HEK293 (cell line): ENCODE data around the gene UCK1.
"Not testable (repeated sequence)": the region's sequence is repeated elsewhere in the genome, so short reads cannot be mapped to it uniquely, and the experiment has no call there.

Source experiments
- CTCF ChIA-PET: fragments of 350-600 bp; formaldehyde crosslinking; extraction: SDS; loops from one replicate; lab custom pipeline; 2021; ENCODE audit warnings: antibody characterized with exemption; lab: Yijun Ruan, JAX
- POLR2A ChIA-PET: fragments of 300-600 bp; formaldehyde crosslinking; extraction: SDS; loops from one replicate; lab custom pipeline; 2020; ENCODE audit warnings: antibody characterized with exemption, inconsistent platforms; lab: Yijun Ruan, JAX
- H3K27ac ChIP-seq: fragments of 200-500 bp; sonication (Bioruptor generic); 2 replicates; pipeline ENCODE4 v1.5.1; 2014; ENCODE audit warnings: low read depth, low read length, control low read depth, inconsistent platforms; ENCODE audit errors: extremely low read depth
- H3K36me3 ChIP-seq, 2 experiments: fragments of 200-500 bp in 1 of 2; sonication (Bioruptor generic) in 1 of 2; 1 replicate in 1 of 2; 2 replicates in 1 of 2; pipeline ENCODE4 v1.5.1; 2014 to 2017; ENCODE audit warnings: inconsistent platforms in 2 of 2, low read length in 2 of 2; ENCODE audit not compliant: control insufficient read depth in 2 of 2, insufficient read depth in 1 of 2
- H3K4me1 ChIP-seq: fragments of 200-500 bp; sonication (Bioruptor generic); 2 replicates; pipeline ENCODE4 v1.5.1; 2014; ENCODE audit warnings: mild to moderate bottlenecking, low read length, inconsistent platforms; ENCODE audit not compliant: control insufficient read depth, insufficient read depth
- H3K4me3 ChIP-seq: 2 replicates; pipeline ENCODE4 v1.5.1; 2011; ENCODE audit warnings: low read depth, mild to moderate bottlenecking, control low read depth, low read length, moderate library complexity
- H3K9me3 ChIP-seq: fragments of 200-500 bp; sonication (Bioruptor generic); 2 replicates; pipeline ENCODE4 v1.5.1; 2014; ENCODE audit warnings: low read depth, low read length, inconsistent platforms; ENCODE audit not compliant: control insufficient read depth, insufficient read depth
- KLF1 ChIP-seq: fragments of 450-650 bp; formaldehyde crosslinking; IDR thresholded peaks from 2 replicates; pipeline ENCODE4 v1.5.1; 2016; ENCODE audit warnings: missing biosample characterization, missing genetic modification characterization
- PRDM10 ChIP-seq: fragments of 450-650 bp; formaldehyde crosslinking; IDR thresholded peaks from 2 replicates; pipeline ENCODE4 v1.5.1; 2016; ENCODE audit warnings: missing biosample characterization, missing genetic modification characterization
- SP2 ChIP-seq: fragments of 450-650 bp; formaldehyde crosslinking; IDR thresholded peaks from 2 replicates; pipeline ENCODE4 v1.5.1; 2016; ENCODE audit warnings: missing biosample characterization, missing genetic modification characterization
- ZFP41 ChIP-seq: fragments of 450-650 bp; formaldehyde crosslinking; IDR thresholded peaks from 2 replicates; pipeline ENCODE4 v1.5.1; 2016; ENCODE audit warnings: missing biosample characterization, missing genetic modification characterization, borderline replicate concordance
- ZNF121 ChIP-seq: fragments of 450-650 bp; formaldehyde crosslinking; IDR thresholded peaks from 2 replicates; pipeline ENCODE4 v1.5.1; 2016; ENCODE audit warnings: missing biosample characterization, missing genetic modification characterization
- ZNF138 ChIP-seq: fragments of 450-650 bp; formaldehyde crosslinking; IDR thresholded peaks from 2 replicates; pipeline ENCODE4 v1.5.1; 2016; ENCODE audit warnings: missing biosample characterization, missing genetic modification characterization, borderline replicate concordance
- ZNF140 ChIP-seq: fragments of 450-650 bp; formaldehyde crosslinking; IDR thresholded peaks from 2 replicates; pipeline ENCODE4 v1.5.1; 2016; ENCODE audit warnings: missing biosample characterization, missing genetic modification characterization
- ZNF174 ChIP-seq: fragments of 450-650 bp; formaldehyde crosslinking; IDR thresholded peaks from 2 replicates; pipeline ENCODE4 v1.5.0; 2017; ENCODE audit warnings: missing biosample characterization, mild to moderate bottlenecking, missing genetic modification characterization
- ZNF335 ChIP-seq: fragments of 450-650 bp; formaldehyde crosslinking; conservative IDR thresholded peaks from 2 replicates; pipeline ENCODE4 v1.5.1; 2016; ENCODE audit warnings: missing biosample characterization, missing genetic modification characterization
- ZNF473 ChIP-seq: fragments of 450-650 bp; formaldehyde crosslinking; IDR thresholded peaks from 2 replicates; pipeline ENCODE4 v1.5.1; 2017; ENCODE audit warnings: missing biosample characterization, missing genetic modification characterization
- ZNF585B ChIP-seq: fragments of 450-650 bp; formaldehyde crosslinking; IDR thresholded peaks from 2 replicates; pipeline ENCODE4 v1.5.1; 2016; ENCODE audit warnings: missing biosample characterization, missing genetic modification characterization
- ZSCAN16 ChIP-seq: fragments of 450-650 bp; formaldehyde crosslinking; IDR thresholded peaks from 2 replicates; pipeline ENCODE4 v1.5.1; 2016; ENCODE audit warnings: missing biosample characterization, missing genetic modification characterization

The UCK1 gene

GRCh38 chr9:131554087-131554842, 23.2 kb upstream of the UCK1 start:
- ChIA-PET CTCF (interaction anchor here (0.6 kb wide), 2 partner anchors 25 to 80 kb away, joined by 3 read pairs; no protein-coding TSS in a partner anchor), POLR2A (no interaction called here)
- H3K4me1 ChIP-seq: no peaks in the 10 kb centered on the region
- no peak overlapping the region for H3K4me3 ChIP-seq
- no peaks in the 10 kb centered on the region for H3K36me3 ChIP-seq
- H3K9me3 ChIP-seq: no peaks in the 10 kb centered on the region
- TF ChIP-seq ZNF138 (no peak), KLF1 (tag by site-specific recombination) (peak; percentile 14; the same call in 1 of the 2 replicates), SP2 (tag by site-specific recombination) (peak; percentile 14; the same call in 1 of the 2 replicates), ZSCAN16 (tag by site-specific recombination) (no peak), ZNF121 (tag by site-specific recombination) (no peak), ZNF140 (tag by site-specific recombination) (no peak)
- no peak overlapping the region for H3K27ac ChIP-seq

- no peaks in the 10 kb centered on the region for H3K9me3 ChIP-seq
- no peak overlapping the region for H3K4me3 ChIP-seq
- H3K36me3 ChIP-seq: no peaks in the 10 kb centered on the region
- TF ChIP-seq ZNF473 (tag by site-specific recombination): no peak
- TF ChIP-seq PRDM10 (tag by site-specific recombination): no peak
- no peak for TF ChIP-seq ZFP41 (tag by site-specific recombination)
- TF ChIP-seq ZNF335: no peak
- peak; percentile 63 for TF ChIP-seq ZNF585B (tag by site-specific recombination)
- no peak for TF ChIP-seq ZNF174 (tag by site-specific recombination)
- ChIA-PET POLR2A (no interaction called here), CTCF (no interaction called here)
- H3K4me1 ChIP-seq: no peaks in the 10 kb centered on the region
- no peak overlapping the region for H3K27ac ChIP-seq
Observed at GRCh38 chr9:131552030-131552429, 21.0 kb upstream of the UCK1 start.

GRCh38 chr9:131550465-131550864, 19.4 kb upstream of the UCK1 start:
- H3K27ac ChIP-seq, H3K36me3 ChIP-seq, H3K4me3 ChIP-seq, H3K4me1 ChIP-seq, H3K9me3 ChIP-seq, CTCF ChIA-PET, POLR2A ChIA-PET: not testable (repeated sequence)

- H3K27ac ChIP-seq, CTCF ChIA-PET, H3K9me3 ChIP-seq, H3K4me3 ChIP-seq, H3K36me3 ChIP-seq, H3K4me1 ChIP-seq, POLR2A ChIA-PET: not testable (repeated sequence)
Observed at GRCh38 chr9:131549186-131549585, 18.1 kb upstream of the UCK1 start.
